Prostate gland (tissue), 2 donors: ENCODE measurements around the gene RWDD3.

Experiments
- CTCF ChIP-seq, 4 experiments: fragments of 200-600 bp in 2 of 4; fragments of 450-650 bp in 2 of 4; sonication (generic) in 2 of 4; IDR thresholded peaks; 1 replicate in 3 of 4; 2 replicates in 1 of 4; pipeline ENCODE4 v1.5.1; 2016 to 2019; ENCODE audit warnings: antibody characterized with exemption in 4 of 4, mild to moderate bottlenecking in 2 of 4, moderate library complexity in 2 of 4
- POLR2AphosphoS5 ChIP-seq: sonication (generic); formaldehyde crosslinking; IDR thresholded peaks from one replicate; pipeline ENCODE4 v1.6.1; 2017; ENCODE audit warnings: antibody characterized with exemption

GRCh38 chr1:95223110-95223509 lies 10.9 kb upstream of the RWDD3 start:
- TF ChIP-seq CTCF (IDR thresholded peaks at IDR 0.05) (no peak), POLR2AphosphoS5 (no peak)
